ENCODE results near the gene CYYR1. TPM values are rescaled to one million over a fixed set of nuclear protein-coding genes. Genes with fewer than 3 reads are reported as not detected.

The CYYR1 gene
- total RNA-seq, 4 donors from 2014 or later, result 3.1 to 15.9 (median 6.4) TPM

DNA sequence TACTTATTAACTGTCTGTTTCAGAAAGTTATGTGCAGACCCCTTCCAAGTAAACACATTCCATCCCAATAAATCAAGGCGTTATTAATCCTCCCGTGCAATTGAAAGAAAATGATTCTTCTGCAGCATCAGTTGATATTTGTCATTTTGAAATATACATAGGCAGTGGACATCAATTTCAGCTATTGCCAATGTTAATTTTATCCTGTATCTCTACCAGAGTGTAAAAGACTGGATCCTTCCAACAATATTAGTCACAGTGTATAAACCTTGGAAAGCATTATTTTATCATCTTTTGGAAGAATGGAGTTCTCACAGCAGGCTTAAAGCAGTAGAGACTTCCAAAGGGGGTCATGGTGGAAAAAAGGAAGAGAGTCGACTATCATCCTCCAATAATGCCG, 150.4 kb downstream of the CYYR1 start:
- Histone ChIP-seq H3K27ac (no peak overlapping the region), H3K36me3 (no peaks in the 10 kb centered on the region), H3K4me1 (no peaks in the 10 kb centered on the region), H3K9me3 (no peaks in the 10 kb centered on the region), H3K27me3 (no peaks in the 10 kb centered on the region), H3K4me3 (no peak overlapping the region)
- 86% methylated on average over 4 of the region's 4 CpGs for WGBS
- DNase-seq (ENCODE audit: low spot score in 2 of 2), result no peak
- TF ChIP-seq POLR2A (IDR thresholded peaks at IDR 0.05) (no peak), EP300 (IDR thresholded peaks at IDR 0.05) (no peak), POLR2AphosphoS5 (IDR thresholded peaks at IDR 0.05) (no peak)
- TF ChIP-seq, protein P1, sequence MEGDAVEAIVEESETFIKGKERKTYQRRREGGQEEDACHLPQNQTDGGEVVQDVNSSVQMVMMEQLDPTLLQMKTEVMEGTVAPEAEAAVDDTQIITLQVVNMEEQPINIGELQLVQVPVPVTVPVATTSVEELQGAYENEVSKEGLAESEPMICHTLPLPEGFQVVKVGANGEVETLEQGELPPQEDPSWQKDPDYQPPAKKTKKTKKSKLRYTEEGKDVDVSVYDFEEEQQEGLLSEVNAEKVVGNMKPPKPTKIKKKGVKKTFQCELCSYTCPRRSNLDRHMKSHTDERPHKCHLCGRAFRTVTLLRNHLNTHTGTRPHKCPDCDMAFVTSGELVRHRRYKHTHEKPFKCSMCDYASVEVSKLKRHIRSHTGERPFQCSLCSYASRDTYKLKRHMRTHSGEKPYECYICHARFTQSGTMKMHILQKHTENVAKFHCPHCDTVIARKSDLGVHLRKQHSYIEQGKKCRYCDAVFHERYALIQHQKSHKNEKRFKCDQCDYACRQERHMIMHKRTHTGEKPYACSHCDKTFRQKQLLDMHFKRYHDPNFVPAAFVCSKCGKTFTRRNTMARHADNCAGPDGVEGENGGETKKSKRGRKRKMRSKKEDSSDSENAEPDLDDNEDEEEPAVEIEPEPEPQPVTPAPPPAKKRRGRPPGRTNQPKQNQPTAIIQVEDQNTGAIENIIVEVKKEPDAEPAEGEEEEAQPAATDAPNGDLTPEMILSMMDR (IDR thresholded peaks at IDR 0.05), result no peak

DNA sequence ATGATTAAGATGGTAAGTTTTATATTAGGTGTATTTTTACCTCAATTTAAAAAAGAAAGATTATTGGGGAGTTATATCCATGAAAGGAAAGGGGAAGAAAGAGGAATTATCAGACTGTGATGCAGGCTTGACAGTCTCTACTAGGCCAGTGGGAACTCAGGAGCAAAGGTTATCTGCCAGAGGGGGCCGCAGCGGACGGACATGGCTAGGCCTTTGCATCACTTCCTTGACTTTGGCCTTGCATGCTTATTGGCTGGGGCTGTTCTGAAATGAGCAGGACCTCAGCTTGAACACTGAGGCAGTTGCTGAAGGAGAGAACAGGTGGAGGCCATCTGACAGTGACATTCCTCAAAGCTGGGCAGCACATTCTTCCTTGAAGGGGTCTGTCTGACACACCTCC, 150.9 kb downstream of the CYYR1 start:
- H3K4me3 ChIP-seq, result no peak overlapping the region
- H3K27me3 ChIP-seq, result no peaks in the 10 kb centered on the region
- DNase-seq (ENCODE audit: low spot score in 2 of 2), result no peak
- H3K27ac ChIP-seq, result no peak overlapping the region
- H3K4me1 ChIP-seq, result no peaks in the 10 kb centered on the region
- TF ChIP-seq, protein P1 (IDR thresholded peaks at IDR 0.05), result no peak
- TF ChIP-seq POLR2A (IDR thresholded peaks at IDR 0.05) (no peak), POLR2AphosphoS5 (IDR thresholded peaks at IDR 0.05) (no peak), EP300 (IDR thresholded peaks at IDR 0.05) (no peak)
- 79% methylated on average over 3 of the region's 3 CpGs for WGBS
- H3K36me3 ChIP-seq, result no peaks in the 10 kb centered on the region
- H3K9me3 ChIP-seq, result no peaks in the 10 kb centered on the region

DNA sequence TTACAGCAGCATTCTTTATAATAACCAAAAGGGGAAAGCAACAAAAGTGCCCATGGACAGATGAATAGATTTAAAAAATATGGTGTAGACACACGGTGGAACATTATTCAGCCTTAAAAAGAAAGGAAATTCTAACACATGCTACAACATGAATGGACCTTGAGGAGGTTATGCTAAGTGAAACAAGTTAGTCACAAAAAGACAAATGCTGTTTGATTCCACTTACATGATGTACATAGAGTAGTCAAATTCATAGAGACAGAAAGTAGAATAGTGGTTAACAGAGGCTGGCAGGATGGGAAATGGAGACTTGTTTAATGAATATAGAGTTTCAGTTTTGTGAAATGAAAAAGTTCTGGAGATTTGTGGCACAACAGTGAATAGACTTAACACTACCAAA, 151.4 kb downstream of the CYYR1 start:
- no peaks in the 10 kb centered on the region for H3K36me3 ChIP-seq
- H3K4me3 ChIP-seq, result no peak overlapping the region
- 50% methylated on average over 1 of the region's 1 CpG for WGBS
- TF ChIP-seq, protein P1 (IDR thresholded peaks at IDR 0.05), result no peak
- no peak for TF ChIP-seq POLR2AphosphoS5 (IDR thresholded peaks at IDR 0.05)
- no peak for TF ChIP-seq EP300 (IDR thresholded peaks at IDR 0.05)
- no peak for TF ChIP-seq POLR2A (IDR thresholded peaks at IDR 0.05)
- no peaks in the 10 kb centered on the region for H3K4me1 ChIP-seq
- no peaks in the 10 kb centered on the region for H3K9me3 ChIP-seq
- no peaks in the 10 kb centered on the region for H3K27me3 ChIP-seq
- H3K27ac ChIP-seq, result no peak overlapping the region
- DNase-seq (ENCODE audit: low spot score in 2 of 2), result no peak

Data from suprapubic skin (tissue), 4 donors.